NOMO-1 treated with dmso at 0.1 percent for 144 hours (cell line): Measurements from ENCODE around the gene SLC38A10.
"Not testable (repeated sequence)": the region's sequence is repeated elsewhere in the genome, so short reads cannot be mapped to it uniquely, and the experiment has no call there.

ENCODE experiments used
- DNase-seq: peaks from one replicate; lab custom pipeline; 2025; ENCODE audit not compliant: unreplicated experiment; lab: John Stamatoyannopoulos, UW

The SLC38A10 gene

DNA sequence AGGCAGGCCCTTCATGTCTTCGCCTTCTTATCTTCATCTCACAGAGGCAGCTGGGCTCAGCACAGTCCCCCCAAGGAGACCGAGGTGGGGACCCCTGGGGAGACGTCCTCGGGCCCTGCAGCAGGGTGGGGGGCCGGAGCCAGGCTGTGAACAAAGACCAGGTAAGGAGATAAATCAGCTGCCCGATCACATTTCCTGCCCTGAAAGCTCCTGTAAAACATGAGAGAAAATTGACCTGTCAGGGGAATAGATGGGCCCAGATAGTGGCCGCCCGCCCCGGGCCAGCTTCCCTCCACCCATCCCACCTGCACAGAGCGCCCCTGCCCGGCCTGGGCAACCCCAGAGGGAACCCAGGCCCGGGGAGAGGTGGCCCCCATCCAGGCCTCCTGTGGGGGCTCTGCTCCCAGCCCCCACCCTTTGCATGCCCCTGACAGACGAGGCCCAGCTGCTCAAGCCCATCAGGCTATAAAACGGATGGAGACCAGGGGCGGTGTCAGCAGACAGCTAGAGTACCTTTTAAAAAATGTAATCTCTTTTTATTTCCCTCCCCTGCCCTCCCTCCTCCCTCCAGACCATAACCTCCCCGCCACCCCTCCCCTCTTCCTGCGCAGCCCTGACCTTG is 18.8 kb upstream of the SLC38A10 start:
- DNase-seq = no peak

DNA sequence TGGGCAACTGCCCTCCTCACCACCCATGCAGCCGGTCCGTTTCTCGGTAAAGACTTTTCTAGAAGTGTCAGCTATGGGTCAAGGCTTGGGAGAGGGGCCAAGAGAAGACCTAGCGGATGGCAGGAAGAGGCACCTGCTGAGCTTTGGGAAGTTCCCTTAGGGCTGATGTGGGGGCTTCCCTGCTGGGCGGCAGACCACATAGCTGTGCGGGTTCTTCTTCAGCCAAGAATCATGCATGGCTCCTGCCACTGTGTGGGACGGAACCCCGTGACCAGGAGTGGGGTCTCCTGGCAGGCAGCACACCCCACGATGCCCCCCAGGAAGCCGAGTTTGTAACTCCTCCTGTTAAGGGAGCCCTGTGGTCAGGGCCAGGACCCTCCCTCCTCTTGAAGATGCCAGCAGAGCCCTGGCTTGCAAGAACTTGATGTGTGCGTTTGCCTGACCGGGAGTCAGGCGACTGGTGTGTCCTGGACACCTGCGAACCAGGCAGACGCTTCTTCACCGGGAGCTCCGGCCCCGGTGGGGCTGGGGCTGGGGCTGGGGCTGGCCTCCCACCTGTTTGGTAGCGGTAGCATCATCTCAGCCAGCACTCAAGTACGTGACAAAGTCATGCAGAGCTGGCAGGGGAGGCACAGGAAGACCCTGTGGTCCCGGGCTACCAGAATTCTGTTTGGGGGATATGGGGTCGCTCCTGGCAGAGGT is 17.7 kb upstream of the SLC38A10 start:
- DNase-seq = no peak

DNA sequence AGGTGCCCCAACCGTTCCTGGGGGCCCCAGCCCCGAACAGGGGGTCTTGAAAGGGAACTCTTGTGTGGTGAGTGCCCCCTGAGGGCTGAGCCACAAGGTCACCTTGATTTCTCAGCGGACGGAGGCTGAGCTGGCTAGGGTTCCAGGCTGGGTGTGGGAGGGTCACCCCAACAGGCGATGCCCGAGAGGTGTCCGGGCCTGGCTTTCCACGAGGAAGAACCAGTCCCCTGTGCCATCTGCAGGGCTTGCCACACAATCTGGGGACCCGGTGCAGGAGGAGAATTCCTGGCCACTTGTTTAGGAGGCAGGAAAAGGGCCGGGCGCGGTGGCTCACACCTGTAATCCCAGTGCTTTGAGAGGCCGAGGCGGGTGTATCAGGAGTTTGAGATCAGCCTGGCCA is 16.8 kb upstream of the SLC38A10 start:
- DNase-seq = no peak

DNA sequence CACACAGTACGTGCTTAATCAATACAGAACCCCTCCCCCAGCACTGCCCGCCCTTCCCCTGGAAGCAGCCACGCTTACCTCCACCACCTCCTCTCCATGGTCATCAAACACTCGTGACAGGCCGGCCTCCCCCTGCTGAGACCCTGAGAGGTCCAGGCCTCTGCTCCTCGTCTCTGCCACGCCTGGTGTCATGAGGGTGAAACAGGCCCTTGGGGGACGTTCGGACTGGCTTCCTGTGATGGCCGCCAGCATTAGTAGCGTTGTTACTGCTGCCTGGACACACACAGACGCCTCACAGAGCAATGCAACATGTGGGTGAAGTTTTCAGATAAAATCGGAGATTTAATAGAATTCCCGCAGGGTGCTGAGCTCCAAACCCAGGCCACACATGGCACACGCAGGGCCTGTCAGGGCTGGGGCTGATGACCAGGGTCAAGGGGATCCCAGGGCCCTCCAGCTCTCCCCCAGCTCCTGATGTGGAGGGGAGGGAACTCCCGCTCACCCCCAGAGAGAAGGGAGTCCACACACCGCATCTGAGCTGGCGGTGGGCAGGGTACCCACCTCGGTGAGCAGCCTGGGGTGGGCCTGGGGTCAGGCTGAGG is 15.9 kb upstream of the SLC38A10 start:
- no peak for DNase-seq

DNA sequence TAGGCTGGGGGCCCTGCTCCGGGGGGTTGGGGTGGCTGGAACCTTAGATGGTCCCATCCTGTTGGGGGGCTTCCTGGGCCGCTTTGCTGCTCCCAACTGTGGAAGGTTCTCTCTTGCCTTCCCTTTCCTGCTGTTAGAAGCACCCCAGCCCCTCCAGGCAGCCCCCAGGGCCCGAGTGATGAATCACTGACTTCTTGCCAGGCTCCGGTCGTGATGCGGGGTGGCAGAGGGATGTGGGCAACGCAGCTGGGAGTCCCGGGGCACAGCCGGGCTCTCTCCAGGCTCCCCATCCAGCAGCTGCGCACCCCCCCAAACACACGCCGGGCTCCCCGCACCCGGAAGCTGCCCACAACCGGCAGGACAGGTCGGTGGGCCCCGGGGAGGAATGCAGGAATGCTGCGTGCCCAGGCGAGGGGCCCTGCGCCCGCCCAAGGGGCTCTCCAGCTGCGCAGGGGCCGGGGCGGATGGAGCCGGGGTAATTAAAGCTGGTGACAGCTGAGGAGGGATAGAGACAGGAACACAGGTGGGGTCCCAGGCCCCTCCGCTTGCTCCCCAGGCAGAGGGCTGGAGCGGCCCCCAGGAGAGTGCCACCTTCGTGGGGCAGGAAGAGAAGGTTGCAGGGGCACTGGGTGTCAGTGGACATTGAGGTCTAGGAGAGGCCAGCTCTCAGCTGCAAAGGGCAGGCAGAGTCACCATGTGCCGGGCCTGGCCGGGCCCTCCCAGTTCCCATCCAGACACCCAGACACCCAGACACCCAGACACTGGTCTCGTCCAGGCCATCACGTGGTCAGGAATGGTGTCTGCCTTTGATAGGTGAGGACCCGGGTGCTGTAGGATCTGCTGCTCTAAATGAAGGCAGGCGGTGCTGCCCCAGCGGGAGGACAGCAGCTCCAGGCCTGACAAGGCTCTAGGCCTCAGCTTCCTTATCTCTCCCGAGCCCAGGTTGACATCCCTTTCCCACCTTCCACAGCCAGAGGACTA is 15.0 kb upstream of the SLC38A10 start:
- no peak for DNase-seq

DNA sequence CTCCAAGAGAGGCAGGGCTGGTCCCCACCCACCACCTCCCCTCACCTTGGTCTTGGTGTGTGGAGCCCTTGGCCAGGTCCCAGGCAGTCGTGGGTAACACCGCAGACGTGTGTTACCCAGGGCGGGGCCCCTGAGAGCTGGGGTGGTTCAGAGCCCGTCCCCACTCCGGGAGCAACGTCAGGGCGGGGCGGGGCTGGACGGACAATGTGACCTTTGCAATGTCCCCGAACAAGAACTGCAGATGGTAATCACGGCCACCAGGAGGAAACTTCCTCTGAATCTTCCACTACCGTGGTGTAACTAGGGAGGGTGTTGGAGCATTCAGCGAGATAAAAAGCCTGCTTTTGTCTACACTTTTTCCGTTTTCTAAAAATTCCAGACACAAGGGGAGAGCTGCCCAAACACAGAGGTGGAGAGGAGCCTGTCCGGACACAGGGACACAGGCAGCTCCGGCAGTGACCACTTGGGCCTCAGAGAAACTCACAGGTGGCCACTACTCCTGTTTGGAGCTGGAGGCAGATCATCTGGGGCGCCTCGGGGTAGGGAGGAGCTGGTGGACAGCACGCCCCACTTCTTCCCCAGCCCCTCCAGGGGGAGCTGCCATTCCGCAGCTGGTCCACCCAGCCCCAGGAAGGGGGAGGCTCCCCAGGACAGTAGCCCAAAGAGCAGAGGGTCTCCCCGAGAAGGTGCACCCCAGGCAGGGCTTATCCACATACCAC is 14.2 kb upstream of the SLC38A10 start:
- peak; percentile 91 for DNase-seq

DNA sequence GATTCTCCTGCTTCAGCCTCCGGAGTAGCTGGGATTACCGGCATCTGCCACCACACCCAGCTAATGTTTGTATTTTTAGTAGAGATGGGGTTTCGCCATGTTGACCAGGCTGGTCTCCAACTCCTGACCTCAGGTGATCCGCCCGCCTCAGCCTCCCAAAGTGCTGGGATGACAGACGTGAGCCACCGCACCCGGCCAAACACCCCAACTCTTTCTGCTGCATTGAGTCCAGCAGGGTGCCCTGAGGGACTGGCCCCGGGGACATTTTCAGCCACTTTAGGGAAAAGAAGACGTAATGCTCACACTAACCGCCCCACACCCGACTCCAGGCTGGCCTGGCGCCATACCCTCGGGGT is 13.7 kb upstream of the SLC38A10 start:
- DNase-seq = not testable (repeated sequence)

DNA sequence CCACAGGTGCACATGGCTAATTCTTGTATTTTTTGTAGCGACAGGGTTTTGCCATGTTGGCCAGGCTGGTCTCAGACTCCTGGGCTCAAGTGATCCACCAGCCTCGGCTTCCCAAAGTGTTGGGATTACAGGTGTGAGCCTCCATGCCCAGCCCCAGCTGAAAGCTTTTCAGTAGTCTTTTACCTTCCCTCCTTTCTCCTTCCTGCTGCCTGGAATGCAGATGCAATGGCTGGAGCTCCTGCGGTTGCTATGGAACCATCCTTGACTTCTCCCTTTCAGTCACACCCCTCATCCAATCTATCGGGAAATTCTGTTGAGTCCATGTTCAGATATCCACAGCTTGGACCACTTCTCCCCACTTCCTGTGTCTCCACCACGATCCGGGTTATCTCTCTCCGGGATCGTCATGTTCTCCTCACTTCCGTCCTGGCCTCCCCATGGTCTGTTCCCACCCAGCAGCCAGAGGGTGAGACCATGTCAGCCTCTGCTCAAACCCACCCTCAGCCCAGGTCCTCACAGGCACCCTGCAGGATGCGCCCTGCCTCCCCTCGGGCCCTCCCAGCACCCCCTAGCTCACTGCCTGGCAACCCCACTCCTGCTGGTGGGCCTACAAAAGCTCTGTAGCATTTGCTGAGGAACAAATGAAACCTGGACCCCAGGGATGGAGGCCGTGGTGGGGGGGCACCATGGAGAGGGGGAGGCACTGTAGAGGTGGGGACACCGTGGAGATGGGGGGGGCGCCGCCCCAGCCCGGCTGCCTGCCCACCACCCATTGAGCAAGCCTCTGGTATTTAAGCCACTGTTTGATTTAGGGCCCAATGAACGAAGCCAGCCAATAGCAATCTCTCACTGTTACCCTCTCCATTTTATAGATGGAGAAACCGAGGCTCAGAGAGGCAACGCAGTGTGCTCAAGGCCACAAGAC is 12.8 kb upstream of the SLC38A10 start:
- no peak for DNase-seq

DNA sequence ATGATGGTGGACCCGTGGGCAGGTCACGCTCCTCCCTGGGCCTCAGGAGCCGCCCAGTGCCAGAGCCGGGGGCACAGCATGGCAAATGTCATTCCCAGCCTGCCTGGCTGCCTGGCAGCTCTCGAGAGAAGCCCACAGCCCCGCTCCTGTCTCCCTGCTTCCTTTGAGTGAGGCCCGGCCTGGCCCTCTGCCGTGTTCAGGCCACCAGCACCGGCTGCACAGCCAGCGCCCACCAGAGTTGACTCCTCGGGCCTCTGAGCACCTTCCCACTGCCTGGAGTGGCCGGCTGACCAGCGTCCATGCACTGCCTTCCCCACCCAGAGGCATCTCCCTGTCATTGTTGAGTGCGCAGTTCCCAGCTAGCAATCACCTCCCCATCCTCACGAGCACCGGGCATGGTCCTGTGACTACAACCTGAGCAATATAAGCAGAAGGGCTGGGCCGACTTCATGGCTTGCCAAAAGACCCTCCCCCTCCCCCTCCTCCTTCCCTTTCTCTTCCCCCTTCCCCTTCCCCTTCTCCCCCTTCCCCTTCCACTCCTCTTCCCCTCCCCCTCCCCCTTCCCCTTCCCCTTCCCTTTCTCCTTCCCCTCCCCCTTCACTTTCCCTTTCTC is 11.9 kb upstream of the SLC38A10 start:
- no peak for DNase-seq

DNA sequence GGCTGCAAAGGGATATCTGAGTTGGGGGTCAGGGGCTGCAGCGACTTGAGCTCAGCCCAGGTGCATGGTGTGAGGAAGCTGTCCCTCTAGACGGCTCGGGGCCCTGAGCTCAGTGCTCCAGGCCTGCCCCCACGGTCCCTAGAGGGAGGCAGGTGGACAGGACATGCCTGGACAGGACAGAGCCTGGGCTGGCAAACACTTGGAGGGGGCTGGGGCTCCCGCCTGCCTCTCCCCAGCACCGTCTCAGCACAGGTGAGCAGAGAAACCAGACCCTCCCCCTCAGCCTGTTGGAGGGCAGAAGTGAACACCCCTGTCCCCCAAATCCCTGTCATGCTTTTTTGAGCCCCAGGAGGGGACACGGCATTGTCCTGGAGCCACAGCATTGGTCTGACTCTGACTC is 11.4 kb upstream of the SLC38A10 start:
- no peak for DNase-seq

DNA sequence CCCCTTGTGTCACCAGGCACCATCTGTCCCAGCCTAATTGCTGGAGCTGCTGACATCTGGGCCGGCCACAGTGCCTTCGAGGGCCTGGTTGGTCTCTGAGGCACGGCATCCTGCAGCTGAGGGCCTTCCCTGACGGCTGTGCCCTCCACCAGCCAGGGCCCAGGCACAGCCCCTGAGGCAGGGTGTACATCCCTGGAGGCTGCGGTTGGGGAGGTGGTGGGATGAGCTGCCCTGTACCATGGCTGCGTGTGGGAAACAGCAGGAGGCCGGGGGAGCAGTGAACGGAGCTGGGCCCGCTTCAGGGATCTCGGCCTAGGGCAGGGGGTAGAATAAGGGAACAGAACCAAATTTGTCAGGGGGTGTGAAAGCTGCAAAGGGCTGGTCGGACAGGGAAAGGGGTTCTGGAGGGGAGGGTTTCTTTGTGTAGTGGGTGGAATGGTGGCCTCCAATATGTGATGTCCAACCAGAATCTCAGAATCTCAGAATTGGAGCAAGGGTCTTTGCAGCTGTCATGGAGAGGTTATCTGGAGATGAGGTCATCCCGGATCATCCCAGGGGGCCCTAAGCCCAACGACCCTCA is 10.0 kb upstream of the SLC38A10 start:
- DNase-seq = no peak

DNA sequence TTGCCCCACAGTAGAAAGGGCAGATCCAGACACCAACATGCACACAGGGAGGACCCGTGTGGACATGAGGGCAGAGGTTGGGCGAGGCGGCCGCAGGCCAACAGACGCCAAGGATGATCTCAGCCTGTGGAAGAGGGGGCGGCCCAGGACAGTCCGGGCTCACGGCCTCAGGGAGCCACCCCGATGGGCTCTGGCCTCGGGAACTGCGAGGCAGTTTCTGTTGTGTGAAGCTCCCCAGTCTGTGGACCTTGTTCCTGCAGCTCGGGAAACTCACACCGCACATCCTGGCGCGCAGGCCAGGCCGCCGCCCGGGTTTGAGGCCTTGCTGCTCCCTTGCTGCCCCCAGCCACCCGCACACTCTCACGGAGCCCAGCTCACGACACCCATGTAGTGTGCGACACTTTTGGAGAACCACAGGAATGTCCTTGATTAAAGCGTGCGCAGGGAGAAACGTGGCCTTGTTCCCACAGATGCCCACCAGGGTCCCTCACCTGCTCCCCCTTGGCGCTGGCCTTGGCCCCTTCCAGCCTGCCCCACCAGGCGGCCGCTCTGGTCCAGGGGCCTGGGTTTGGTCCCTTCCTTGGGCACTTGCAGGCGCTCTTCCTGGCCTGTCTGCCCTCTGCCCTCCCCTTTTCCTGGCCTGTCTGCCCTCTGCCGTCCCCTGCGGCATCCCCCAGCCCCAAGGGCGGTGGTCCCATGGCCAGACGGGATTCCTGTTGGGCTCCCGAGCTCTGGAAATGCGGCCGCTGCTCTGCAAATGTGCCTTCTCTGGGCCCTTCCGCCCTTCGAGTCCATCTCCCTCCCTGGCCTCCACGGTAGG is 9.3 kb upstream of the SLC38A10 start:
- DNase-seq = no peak

DNA sequence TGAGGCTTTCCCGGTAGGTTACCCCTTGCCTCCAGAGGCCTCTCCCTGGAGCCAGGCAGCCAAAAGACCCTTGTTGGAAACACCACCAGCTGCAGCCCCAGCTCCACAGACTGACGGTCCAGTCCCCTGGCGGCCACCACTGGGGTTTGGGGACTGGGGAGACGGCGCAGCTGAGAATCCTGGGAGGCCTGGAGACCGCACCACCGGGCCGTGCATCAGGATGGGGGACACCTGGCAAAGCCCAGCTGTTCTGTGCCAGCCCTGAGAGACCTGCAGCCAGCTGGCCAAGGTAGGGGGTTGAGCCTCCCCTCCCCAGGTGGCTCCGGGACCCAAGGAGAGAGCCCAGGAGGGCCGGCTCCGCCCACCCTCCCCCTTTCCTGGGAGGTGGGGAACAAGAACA is 8.3 kb upstream of the SLC38A10 start:
- no peak for DNase-seq

DNA sequence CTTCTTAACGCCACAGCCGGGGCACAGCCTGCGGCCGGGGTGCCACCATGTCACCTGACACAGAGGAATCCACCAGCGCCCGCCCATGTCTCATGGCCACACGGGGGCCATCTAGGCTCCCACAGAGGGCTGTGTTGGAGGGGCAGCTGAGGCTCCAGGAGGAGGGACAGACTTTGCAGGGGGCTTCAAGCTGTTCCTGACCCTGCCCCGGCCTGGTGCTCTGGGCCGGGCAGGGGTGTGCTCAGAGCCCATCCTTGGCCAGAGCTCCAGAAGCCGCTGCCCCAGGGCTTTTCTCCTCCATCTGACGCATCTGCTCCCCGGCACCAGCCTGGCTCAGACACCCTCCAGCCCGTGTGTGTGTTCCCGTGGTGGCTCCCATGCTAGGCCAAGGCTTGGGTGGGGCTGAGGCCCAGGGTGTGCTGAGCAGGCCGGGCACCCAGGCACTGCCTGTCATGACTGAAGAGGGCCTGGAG is 7.8 kb upstream of the SLC38A10 start:
- DNase-seq = no peak

DNA sequence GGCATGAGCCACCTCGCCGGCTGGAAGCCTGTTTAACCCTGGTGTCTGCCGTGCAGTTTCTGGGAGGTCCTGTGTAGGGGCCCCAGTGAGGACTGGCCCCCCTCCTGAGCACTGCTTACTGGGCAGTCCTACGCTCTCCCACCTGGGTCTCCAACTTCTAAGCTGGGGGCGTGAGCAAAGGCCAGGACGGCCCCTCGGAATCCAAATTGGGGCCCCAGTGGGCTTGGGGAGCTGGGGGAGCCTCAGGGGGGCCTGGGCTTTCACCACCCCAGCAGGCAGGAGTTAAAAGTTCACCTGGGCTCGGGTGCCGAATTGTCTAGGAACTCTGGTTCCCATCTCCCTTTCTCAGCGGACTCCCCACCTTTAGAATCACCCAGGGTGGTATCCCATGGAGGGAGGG is 7.2 kb upstream of the SLC38A10 start:
- no peak for DNase-seq

DNA sequence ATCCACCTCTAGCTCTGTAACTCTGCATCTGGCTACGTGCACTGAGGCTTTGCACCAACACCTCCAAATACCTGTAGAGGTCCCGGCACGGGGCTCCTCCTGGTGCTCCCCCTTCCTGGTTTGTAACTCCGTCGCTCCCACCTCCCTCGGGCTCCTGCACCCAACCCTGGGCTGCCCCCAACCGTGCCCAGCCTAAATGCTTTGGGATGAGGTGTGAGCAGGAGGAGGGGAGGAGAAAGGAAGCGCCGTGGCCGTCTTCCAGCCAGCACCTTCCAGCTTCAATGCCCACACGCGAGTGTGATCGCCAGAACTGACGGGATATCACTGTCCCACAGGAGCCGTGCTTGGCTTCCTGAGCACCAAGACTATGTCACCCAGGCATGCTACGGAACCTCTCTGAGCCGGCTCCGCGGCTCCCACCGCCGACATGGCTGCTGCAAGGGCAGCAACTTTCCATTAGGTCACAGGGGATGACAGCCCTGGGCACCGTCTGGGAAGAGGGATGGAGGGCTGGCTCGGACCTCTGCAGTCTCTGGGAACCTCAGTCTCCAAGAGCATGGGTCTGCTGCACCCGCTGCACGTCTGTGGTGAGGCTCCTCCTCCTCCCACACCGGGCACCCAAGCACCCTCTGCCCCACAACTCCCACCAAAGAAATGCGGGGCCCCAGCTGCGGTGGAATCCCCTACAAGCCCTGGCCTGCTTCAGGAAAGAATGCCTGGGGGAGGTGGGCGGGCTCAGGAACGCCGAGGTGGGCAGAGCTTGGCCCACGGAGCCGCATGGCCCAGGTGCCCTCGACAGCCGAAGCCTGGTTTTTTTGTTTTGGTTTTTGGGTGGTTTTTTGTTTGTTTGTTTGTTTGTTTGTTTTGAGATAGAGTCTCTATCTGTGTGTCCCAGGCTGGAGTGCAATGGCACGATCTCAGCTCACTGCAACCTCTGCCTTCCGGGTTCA is 6.4 kb upstream of the SLC38A10 start:
- DNase-seq = no peak

DNA sequence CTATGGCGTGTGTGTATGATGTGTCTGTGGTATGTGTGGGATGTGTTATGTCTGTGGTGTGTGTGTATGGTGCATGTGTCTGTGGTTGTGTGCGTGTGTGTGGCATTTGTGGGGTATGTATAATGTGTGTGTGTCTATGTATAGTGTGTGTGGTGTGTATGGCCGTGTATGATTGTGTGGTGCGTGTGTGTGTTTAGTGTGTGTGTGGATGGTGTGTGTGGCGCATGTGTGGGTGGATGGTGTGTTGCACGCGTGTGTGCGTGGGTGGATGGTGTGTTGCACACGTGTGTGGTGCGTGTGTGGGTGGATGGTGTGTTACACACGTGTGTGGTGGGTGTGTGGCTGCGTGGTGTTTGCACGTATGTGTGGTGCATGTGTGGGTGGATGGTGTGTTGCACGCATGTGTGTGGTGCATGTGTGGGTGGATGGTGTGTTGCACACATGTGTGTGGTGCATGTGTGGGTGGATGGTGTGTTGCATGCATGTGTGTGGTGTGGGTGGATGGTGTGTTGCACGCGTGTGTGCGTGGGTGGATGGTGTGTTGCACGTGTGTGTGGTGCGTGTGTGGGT is 5.6 kb upstream of the SLC38A10 start:
- DNase-seq = no peak
